Left ventricle myocardium superior (tissue), 1 donor: ENCODE results near the gene PRICKLE1. TPM values are rescaled to one million over a fixed set of nuclear protein-coding genes. Genes with fewer than 3 reads are reported as not detected.
A peak's percentile ranks its signal among the peaks of the same experiment; 100 is the strongest.

ENCODE experiments used
- ATAC-seq: fragments of 200-7000 bp; cut with Tn5 transposase; one replicate; pipeline ENCODE4 v1.9.1; 2020; ENCODE audit warnings: mild to moderate bottlenecking, moderate library complexity
- DNase-seq: peaks from one replicate; pipeline ENCODE4 v3.0.0-alpha.2; 2020
- intact Hi-C: fragments of 100-400 bp; cut with micrococcal nuclease; formaldehyde crosslinking; loops from one replicate; pipeline ENCODE4 v1.11.0; 2022
- total RNA-seq: library from RNA; stranded (reverse); fragmentation: NEBNext Ultra II Directional; extraction: Animal tissue kit (Norgen Biotek cat#: 25700); gene quantifications from one replicate; pipeline ENCODE4 v1.2.1, GENCODE V29; 2021
- donor health status: DM: no; HTN: yes; CAD: no; lungs with severe emphysema.

The PRICKLE1 gene
- total RNA-seq, 1 donor from 2014 or later: 17.7 TPM

DNA sequence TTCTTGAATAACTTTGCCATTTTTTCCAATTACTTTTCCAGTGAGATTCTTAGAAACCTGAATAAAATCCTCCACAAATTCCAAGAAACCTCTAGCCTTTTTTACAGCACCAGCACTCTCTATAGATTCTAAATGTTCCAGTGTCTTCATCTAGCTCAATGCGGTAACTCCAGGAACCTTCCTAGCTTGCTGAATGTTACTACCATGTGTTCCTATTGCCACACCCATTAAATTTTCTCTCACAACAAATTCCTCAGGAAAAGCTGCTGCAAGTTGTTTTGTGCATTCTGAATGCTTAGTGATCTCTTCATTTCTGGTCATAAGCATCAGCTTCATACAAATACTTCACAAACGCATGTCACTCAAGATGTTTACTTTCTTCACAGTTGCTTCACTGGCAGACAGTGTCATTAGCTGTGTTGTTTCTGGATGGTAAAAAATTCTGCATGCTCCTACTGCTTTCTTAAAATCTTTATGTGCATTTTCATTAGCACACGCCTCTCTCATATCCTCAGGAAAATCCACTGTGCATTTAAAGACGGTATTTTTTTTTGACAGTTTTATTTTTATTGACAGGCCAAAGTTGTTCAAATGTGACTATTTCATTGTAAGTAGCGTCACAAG is 156.9 kb downstream of the PRICKLE1 start:
- DNase-seq (no peak), ATAC-seq (no peak)
- intact Hi-C loops: no loop called here

DNA sequence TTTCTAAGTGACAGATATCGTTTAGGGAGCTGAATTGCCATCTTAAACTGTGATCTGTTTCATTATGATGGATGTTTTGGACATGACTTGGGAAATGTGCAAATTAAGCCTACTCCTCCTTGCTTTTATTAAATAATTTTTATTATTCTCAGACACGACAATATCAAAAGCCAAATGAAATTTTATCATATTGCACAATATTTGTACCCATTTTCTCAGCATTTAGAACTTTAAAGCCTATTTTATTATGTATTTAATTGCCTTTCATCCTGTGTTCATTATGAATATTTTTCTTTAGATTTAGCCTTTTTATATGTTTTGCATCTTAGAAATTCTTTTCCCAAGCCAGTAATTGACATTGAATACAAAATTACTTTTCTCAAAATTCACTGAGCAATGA is 160.7 kb downstream of the PRICKLE1 start:
- DNase-seq: no peak
- intact Hi-C loops: no loop called here
- no peak for ATAC-seq

DNA sequence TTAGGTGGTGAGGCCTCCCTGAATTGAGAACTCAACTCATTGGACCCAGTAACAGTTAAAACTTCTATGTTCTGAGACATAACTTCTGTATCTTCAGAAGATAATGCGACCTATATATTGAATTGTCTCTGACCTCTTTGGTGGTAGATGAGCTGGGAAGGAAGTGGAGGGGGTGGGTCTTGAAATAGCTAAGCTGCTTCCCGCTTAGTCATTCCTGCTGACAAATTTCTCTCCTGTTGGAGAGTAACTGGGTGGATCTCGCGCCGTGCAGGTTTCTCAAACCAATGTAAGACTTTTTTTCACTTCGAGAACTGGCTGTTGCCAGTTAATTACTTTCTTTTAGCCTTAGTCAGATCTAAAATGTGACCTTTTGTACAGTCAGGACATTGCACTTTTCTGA is 162.8 kb downstream of the PRICKLE1 start:
- no peak for ATAC-seq
- no peak for DNase-seq

DNA sequence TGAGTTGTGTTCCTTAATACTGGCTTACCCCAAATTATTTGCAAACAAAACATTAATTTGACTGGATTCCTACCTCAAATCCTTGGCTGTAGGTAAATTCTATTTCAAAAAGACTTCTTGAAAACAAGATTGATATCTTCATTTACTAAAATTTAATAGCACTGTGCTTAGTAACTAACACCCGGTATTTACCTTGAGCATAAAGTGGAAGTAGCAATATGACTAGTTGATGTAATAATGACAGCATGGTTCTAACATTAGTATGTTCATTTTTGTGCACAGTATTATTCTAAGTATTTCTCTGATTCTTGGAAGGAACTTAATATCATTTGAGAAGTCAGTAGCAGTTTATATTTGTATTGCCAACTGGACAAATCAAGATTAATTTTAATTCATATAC is 166.8 kb downstream of the PRICKLE1 start:
- DNase-seq (no peak), ATAC-seq (no peak)
- intact Hi-C loops: no loop called here

More for the DNA sequence above, 162.8 kb downstream of the PRICKLE1 start:
- intact Hi-C loops: no loop called here

DNA sequence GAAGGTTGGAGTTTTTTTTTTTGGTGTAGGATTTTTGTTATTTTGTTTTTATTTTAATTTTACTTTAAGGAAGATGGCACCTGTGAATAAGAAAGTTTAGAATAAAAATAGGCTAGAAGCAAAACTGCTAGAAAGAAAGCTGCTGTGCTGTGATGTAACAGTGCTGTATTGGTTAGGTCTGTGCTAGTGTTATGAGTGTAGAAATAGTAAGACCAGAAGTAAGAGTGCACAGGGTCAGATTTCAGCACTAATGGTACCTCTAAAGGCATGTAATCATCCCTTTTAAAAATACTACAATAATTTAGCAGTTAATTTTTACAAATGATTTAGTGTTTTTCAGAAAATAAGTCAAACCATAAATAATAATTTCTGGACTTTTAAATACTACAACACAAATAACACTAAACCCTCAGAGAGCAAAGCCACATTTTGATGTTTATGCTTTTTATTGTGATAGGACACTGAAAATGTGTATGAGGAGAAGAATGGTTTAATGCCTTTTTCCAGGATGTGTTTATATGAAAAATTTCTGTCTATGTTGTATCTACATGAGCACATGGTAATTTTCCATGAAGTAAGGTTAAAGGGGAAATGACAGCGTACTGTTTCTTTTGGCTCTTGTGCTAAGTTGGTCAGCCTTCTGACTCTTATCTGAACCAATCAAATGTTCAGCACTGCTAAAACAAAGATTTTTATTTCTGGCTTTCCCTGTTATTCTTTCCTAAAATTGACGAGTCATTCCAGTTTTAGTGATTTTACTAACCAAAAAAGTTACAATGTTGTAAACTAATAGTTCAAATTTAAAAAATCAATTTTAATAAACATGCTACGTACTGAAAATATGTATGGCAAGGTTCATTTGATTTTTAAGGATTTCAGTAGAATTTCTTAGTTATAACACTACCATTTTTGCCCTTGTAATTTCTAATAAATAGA is 167.4 kb downstream of the PRICKLE1 start:
- DNase-seq (no peak), ATAC-seq (peak; percentile 90)
- intact Hi-C loops: no loop called here

DNA sequence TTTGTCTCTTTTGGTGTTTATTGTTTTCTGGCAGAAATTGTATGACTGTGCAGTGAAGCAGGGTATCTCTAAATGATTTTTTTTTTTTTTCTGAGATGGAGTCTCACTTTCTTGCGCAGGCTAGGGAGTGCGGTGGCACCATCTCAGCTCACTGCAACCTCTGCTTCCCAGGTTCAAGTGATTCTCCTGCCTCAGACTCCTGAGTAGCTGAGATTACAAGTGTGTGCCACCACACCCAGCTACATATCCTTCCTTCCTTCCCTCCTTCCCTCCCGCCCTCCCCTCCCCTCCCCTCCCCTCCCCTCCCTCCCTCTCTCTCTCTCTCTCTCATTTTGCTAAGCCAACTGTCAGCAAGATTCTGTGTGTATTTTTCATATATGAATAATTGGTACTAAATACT is 169.2 kb downstream of the PRICKLE1 start:
- no peak for ATAC-seq
- intact Hi-C loops: no loop called here
- DNase-seq: no peak

DNA sequence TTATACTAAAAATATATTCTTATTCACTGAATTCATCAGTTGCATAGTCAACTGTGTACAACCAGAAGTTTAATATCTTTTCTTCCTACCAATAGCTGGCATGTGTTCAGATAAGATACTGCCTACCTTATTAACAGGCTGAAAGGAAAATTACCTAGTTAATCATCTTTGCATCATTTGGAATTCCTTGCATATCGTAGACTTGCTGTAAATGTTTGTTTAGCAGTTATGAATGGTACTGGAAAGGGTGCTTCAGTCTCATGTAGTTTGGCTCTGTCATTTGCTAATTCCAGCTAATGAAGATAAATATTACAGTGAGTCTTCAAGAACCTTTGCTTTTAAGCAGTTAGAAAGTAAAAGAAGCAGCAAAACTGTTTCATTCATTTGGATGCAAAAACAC is 179.2 kb downstream of the PRICKLE1 start:
- DNase-seq (no peak), ATAC-seq (no peak)
- intact Hi-C loops: no loop called here

DNA sequence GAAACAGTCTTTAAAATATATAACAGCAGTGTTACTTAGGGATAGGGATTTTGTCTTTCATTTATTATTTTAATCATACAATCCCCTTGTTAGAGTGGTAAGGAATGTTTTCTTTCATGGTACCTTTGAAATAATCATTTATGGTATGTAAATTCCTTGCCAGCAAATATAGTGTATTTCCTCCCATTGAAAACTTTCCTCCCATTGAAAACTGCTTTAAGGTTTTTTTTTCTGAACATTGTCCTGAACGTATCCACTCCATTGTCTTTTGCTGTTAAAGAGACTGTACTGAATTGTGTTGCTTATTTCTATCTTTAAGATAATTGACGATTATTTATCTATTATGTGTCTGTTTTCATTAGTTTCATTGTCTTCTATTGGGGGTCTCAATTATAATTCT is 180.1 kb downstream of the PRICKLE1 start:
- ATAC-seq (no peak), DNase-seq (no peak)
- intact Hi-C loops: no loop called here

DNA sequence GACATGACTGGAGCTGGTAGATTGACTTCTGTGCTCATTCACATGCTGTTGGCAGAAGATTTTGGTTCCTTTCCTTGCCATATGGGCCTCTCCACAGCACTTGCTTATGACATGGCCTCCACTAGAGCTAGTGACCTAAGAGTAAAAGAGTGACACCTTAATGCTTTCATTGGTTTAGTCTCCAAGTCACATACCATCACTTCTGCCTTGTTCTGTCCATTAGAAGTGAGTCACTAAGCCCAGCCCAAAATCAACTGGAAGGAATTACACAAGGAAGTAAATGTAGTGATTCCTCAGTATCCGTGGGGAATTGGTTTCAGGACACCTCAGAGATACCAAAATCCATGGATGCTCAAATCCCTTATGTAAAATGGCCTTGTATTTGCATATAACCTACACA is 182.2 kb downstream of the PRICKLE1 start:
- DNase-seq: no peak
- intact Hi-C loops: no loop called here
- no peak for ATAC-seq
